SK-N-SH treated with all-trans-retinoic acid at 6 μM for 48 hours (cell line): ENCODE results near the gene DACT3.

Experiments
- ATAC-seq: fragments of 200-7000 bp; cut with Tn5 transposase; 3 replicates; pipeline ENCODE4 v1.9.1; 2020; ENCODE audit warnings: mild to moderate bottlenecking, moderate library complexity
- ARNTL ChIP-seq: fragments of 450-650 bp; formaldehyde crosslinking; IDR thresholded peaks from 2 replicates; pipeline ENCODE4 v1.5.0; 2020; ENCODE audit warnings: low read depth, mild to moderate bottlenecking, moderate library complexity, borderline replicate concordance
- BACH2 ChIP-seq: fragments of 250-450 bp; sonication (Bioruptor Pico); IDR thresholded peaks from 2 replicates; pipeline ENCODE4 v1.9.0; 2021; ENCODE audit warnings: mild to moderate bottlenecking, borderline replicate concordance
- CREB5 ChIP-seq: fragments of 250-450 bp; sonication (Bioruptor Pico); IDR thresholded peaks from 2 replicates; pipeline ENCODE4 v1.5.1; 2020; ENCODE audit warnings: low read depth, mild to moderate bottlenecking, moderate library complexity
- CSDC2 ChIP-seq: fragments of 250-450 bp; sonication (Bioruptor Pico); IDR thresholded peaks from 2 replicates; pipeline ENCODE4 v1.5.0; 2020; ENCODE audit warnings: mild to moderate bottlenecking, moderate library complexity
- CSRNP3 ChIP-seq: fragments of 250-450 bp; sonication (Bioruptor Pico); IDR thresholded peaks from 2 replicates; pipeline ENCODE4 v1.5.1; 2021; ENCODE audit warnings: mild to moderate bottlenecking, moderate library complexity
- ESRRG ChIP-seq: fragments of 250-450 bp; sonication (Bioruptor Pico); IDR thresholded peaks from 2 replicates; pipeline ENCODE4 v1.6.1; 2021; ENCODE audit warnings: mild to moderate bottlenecking
- GLIS3 ChIP-seq: fragments of 250-450 bp; sonication (Bioruptor Pico); IDR thresholded peaks from 2 replicates; pipeline ENCODE4 v1.5.0; 2020; ENCODE audit warnings: mild to moderate bottlenecking, moderate library complexity
- ISL1 ChIP-seq: fragments of 250-450 bp; sonication (Bioruptor Pico); IDR thresholded peaks from 2 replicates; pipeline ENCODE4 v2.1.2; 2022; ENCODE audit warnings: mild to moderate bottlenecking, moderate library complexity
- OSR1 ChIP-seq: fragments of 250-450 bp; sonication (Bioruptor Pico); IDR thresholded peaks from 2 replicates; pipeline ENCODE4 v1.8.0; 2022; ENCODE audit warnings: moderate library complexity, mild to moderate bottlenecking, inconsistent platforms
- PATZ1 ChIP-seq: fragments of 250-450 bp; sonication (Bioruptor Pico); IDR thresholded peaks from 2 replicates; pipeline ENCODE4 v1.8.0; 2020; ENCODE audit warnings: mild to moderate bottlenecking, moderate library complexity, borderline replicate concordance
- POU6F1 ChIP-seq: fragments of 250-450 bp; sonication (Bioruptor Pico); IDR thresholded peaks from 2 replicates; pipeline ENCODE4 v1.8.0; 2021; ENCODE audit warnings: low read depth, mild to moderate bottlenecking, moderate library complexity, borderline replicate concordance
- PPARA ChIP-seq: fragments of 250-450 bp; sonication (Bioruptor Pico); IDR thresholded peaks from 2 replicates; pipeline ENCODE4 v1.5.0; 2020; ENCODE audit warnings: mild to moderate bottlenecking, borderline replicate concordance
- RARB ChIP-seq: fragments of 250-450 bp; sonication (Bioruptor Pico); IDR thresholded peaks from 2 replicates; pipeline ENCODE4 v1.8.0; 2021; ENCODE audit warnings: mild to moderate bottlenecking, moderate library complexity
- TCF4 ChIP-seq: fragments of 250-450 bp; sonication (Bioruptor Pico); IDR thresholded peaks from 2 replicates; pipeline ENCODE4 v1.8.0; 2021; ENCODE audit warnings: mild to moderate bottlenecking, moderate library complexity, borderline replicate concordance
- TOX ChIP-seq: fragments of 250-450 bp; sonication (Bioruptor Pico); IDR thresholded peaks from 2 replicates; pipeline ENCODE4 v1.8.0; 2021; ENCODE audit warnings: mild to moderate bottlenecking, moderate library complexity, borderline replicate concordance
- TSHZ2 ChIP-seq: fragments of 250-450 bp; sonication (Bioruptor Pico); IDR thresholded peaks from 2 replicates; pipeline ENCODE4 v1.5.0; 2020; ENCODE audit warnings: mild to moderate bottlenecking, moderate library complexity
- ZC3H10 ChIP-seq: fragments of 250-450 bp; sonication (Bioruptor Pico); IDR thresholded peaks from 2 replicates; pipeline ENCODE4 v1.5.1; 2021; ENCODE audit warnings: mild to moderate bottlenecking, moderate library complexity
- ZFP3 ChIP-seq: fragments of 250-450 bp; sonication (Bioruptor Pico); IDR thresholded peaks from 2 replicates; pipeline ENCODE4 v1.5.0; 2020; ENCODE audit warnings: mild to moderate bottlenecking, moderate library complexity
- ZFP30 ChIP-seq: fragments of 450-650 bp; formaldehyde crosslinking; IDR thresholded peaks from 2 replicates; pipeline ENCODE4 v1.5.0; 2022; ENCODE audit warnings: mild to moderate bottlenecking, moderate library complexity
- ZNF565 ChIP-seq: fragments of 450-650 bp; formaldehyde crosslinking; conservative IDR thresholded peaks from 2 replicates; pipeline ENCODE4 v1.5.0; 2020; ENCODE audit warnings: low read depth, mild to moderate bottlenecking, moderate library complexity
- ZNF70 ChIP-seq: fragments of 450-650 bp; formaldehyde crosslinking; IDR thresholded peaks from 2 replicates; pipeline ENCODE4 v1.5.0; 2020; ENCODE audit warnings: mild to moderate bottlenecking, moderate library complexity

Gene DACT3

GRCh38 chr19:46622118-46622446, 38.9 kb downstream of the DACT3 start:
- no peak for ATAC-seq
- TF ChIP-seq CSDC2 (no peak), ZNF70 (CRISPR knock-in tag) (no peak), ARNTL (CRISPR knock-in tag) (no peak), ZC3H10 (no peak), TCF4 (CRISPR knock-in tag) (no peak), RARB (CRISPR knock-in tag) (no peak), BACH2 (CRISPR knock-in tag) (no peak), ISL1 (CRISPR knock-in tag) (no peak), TOX (CRISPR knock-in tag) (no peak), OSR1 (CRISPR knock-in tag) (no peak), ESRRG (no peak), ZFP3 (no peak), TSHZ2 (CRISPR knock-in tag) (no peak), POU6F1 (no peak), CREB5 (CRISPR knock-in tag) (no peak), ZNF565 (no peak), GLIS3 (CRISPR knock-in tag) (no peak), ZFP30 (CRISPR knock-in tag) (no peak), PPARA (CRISPR knock-in tag) (no peak)
- TF ChIP-seq, all 23 proteins: peak for 0

- no peak for TF ChIP-seq POU6F1
- TF ChIP-seq ISL1 (CRISPR knock-in tag): no peak
- no peak for TF ChIP-seq PATZ1 (CRISPR knock-in tag)
- TF ChIP-seq BACH2 (CRISPR knock-in tag): no peak
- TF ChIP-seq CSRNP3 (CRISPR knock-in tag): no peak
- no peak for TF ChIP-seq TCF4 (CRISPR knock-in tag)
- no peak for ATAC-seq
Measured at GRCh38 chr19:46621191-46622117, 39.5 kb downstream of the DACT3 start.
